Esophagus muscularis mucosa (tissue), 4 donors: ENCODE measurements around the gene FAM20B. TPM values are rescaled to one million over a fixed set of nuclear protein-coding genes. Genes with fewer than 3 reads are reported as not detected.
"Not testable (repeated sequence)": the region's sequence is repeated elsewhere in the genome, so short reads cannot be mapped to it uniquely, and the experiment has no call there.

Experiments
- DNase-seq: peaks from one replicate; pipeline ENCODE4 v3.0.0-alpha.2; 2017; ENCODE audit errors: extremely low spot score
- H3K27ac ChIP-seq, 4 donors: fragments of 200-600 bp; sonication (generic); replicated peaks in 1 of 4; 1 replicate in 3 of 4; 2 replicates in 1 of 4; pipeline ENCODE4 v1.5.1; 2016 to 2019; ENCODE audit warnings: mild to moderate bottlenecking in 1 of 4
- H3K27me3 ChIP-seq, 4 donors: fragments of 200-600 bp; sonication (generic); one replicate each; pipeline versions ENCODE4 v1.5.1 to v1.6.0; 2016 to 2019
- H3K36me3 ChIP-seq, 4 donors: fragments of 200-600 bp; sonication (generic); one replicate each; pipeline ENCODE4 v1.5.1; 2016 to 2019
- H3K4me1 ChIP-seq, 4 donors: fragments of 200-600 bp; sonication (generic); one replicate each; pipeline ENCODE4 v1.5.1; 2016 to 2019
- H3K4me3 ChIP-seq, 4 donors: fragments of 200-600 bp; sonication (generic); 1 replicate in 2 of 4; 2 replicates in 2 of 4; pipeline ENCODE4 v1.5.1; 2016 to 2019; ENCODE audit warnings: mild to moderate bottlenecking in 4 of 4, moderate library complexity in 1 of 4
- H3K9me3 ChIP-seq, 4 donors: fragments of 200-600 bp; sonication (generic); 1 replicate in 3 of 4; 2 replicates in 1 of 4; pipeline ENCODE4 v1.5.1; 2016 to 2019
- CTCF ChIP-seq, 3 experiments: fragments of 200-600 bp in 2 of 3; fragments of 450-650 bp in 1 of 3; sonication (generic) in 2 of 3; IDR thresholded peaks; one replicate each; pipeline ENCODE4 v1.5.1; 2017 to 2019; ENCODE audit warnings: antibody characterized with exemption in 3 of 3, mild to moderate bottlenecking in 2 of 3, moderate library complexity in 1 of 3
- EP300 ChIP-seq: sonication (generic); formaldehyde crosslinking; IDR thresholded peaks from one replicate; pipeline ENCODE4 v1.6.1; 2017; ENCODE audit warnings: antibody characterized with exemption
- POLR2A ChIP-seq: fragments of 450-650 bp; IDR thresholded peaks from one replicate; pipeline ENCODE4 v1.6.1; 2017; ENCODE audit warnings: antibody characterized with exemption, moderate library complexity, mild to moderate bottlenecking, low read depth
- POLR2AphosphoS5 ChIP-seq, 2 donors: sonication (generic); formaldehyde crosslinking; IDR thresholded peaks; one replicate each; pipeline ENCODE4 v1.6.1; 2017; ENCODE audit warnings: antibody characterized with exemption in 2 of 2
- WGBS: methylation state at CpG from one replicate; pipeline ENCODE4 v1.1.5; 2018; 5-methylcytosine and 5-hydroxymethylcytosine counted together
- intact Hi-C: fragments of 100-400 bp; cut with DNase I; formaldehyde crosslinking; loops from one replicate; pipeline ENCODE4 v1.15.1; 2023
- total RNA-seq, 4 donors: library from RNA; depleted of rRNA; stranded (reverse); fragments of >200 nt; gene quantifications; one replicate each; pipeline versions ENCODE4 v1.1.0 to v1.2.1, GENCODE V29; 2016

FAM20B gene
- total RNA-seq, 4 donors from 2014 or later = 63.8 to 83.5 (median 66.5) TPM

GRCh38 chr1:179031855-179032513 is 6.3 kb downstream of the FAM20B start:
- TF ChIP-seq EP300 (no peak), POLR2A (no peak), CTCF (IDR thresholded peaks at IDR 0.05) (no peak), POLR2AphosphoS5 (IDR thresholded peaks at IDR 0.05) (no peak)
- DNase-seq = no peak
- Histone ChIP-seq H3K4me3 (no peak overlapping the region), H3K36me3 (no peaks in the 10 kb centered on the region), H3K4me1 (peaks cover 62 to 100% (median 99%) of the 10 kb centered on the region in 4 donors), H3K9me3 (no peaks in the 10 kb centered on the region), H3K27ac (peak overlapping the region in 3 of 4 donors; percentile 20 to 37 (median 25)), H3K27me3 (no peaks in the 10 kb centered on the region)
- 20% methylated on average over 1 of the region's 1 CpG for WGBS
- intact Hi-C loops = no loop called here

GRCh38 chr1:179034720-179035119 is 9.0 kb downstream of the FAM20B start:
- Histone ChIP-seq H3K27me3 (no peaks in the 10 kb centered on the region), H3K4me3 (no peak overlapping the region), H3K27ac (peak overlapping the region in 3 of 4 donors; percentile 11 to 68 (median 63)), H3K9me3 (no peaks in the 10 kb centered on the region), H3K36me3 (no peaks in the 10 kb centered on the region), H3K4me1 (peaks cover 66 to 99% (median 97%) of the 10 kb centered on the region in 4 donors)
- intact Hi-C loops = no loop called here
- WGBS = 88% methylated on average over 1 of the region's 1 CpG
- TF ChIP-seq EP300 (no peak), POLR2A (no peak), POLR2AphosphoS5 (IDR thresholded peaks at IDR 0.05) (no peak), CTCF (IDR thresholded peaks at IDR 0.05) (no peak)
- no peak for DNase-seq

GRCh38 chr1:179036844-179037465 is 11.3 kb downstream of the FAM20B start:
- H3K4me3 ChIP-seq = peak overlapping the region in 1 of 4 donors; percentile 17
- 63% methylated on average over 2 of the region's 2 CpGs for WGBS
- no peaks in the 10 kb centered on the region for H3K36me3 ChIP-seq
- H3K27ac ChIP-seq = peak overlapping the region; percentile 31 to 68 (median 55)
- H3K9me3 ChIP-seq = no peaks in the 10 kb centered on the region
- no peak for TF ChIP-seq CTCF (IDR thresholded peaks at IDR 0.05)
- TF ChIP-seq EP300 = no peak
- TF ChIP-seq POLR2AphosphoS5 (IDR thresholded peaks at IDR 0.05) = no peak
- no peak for TF ChIP-seq POLR2A
- intact Hi-C loops = no loop called here
- H3K27me3 ChIP-seq = no peaks in the 10 kb centered on the region
- DNase-seq = no peak
- H3K4me1 ChIP-seq = peaks cover 50 to 81% (median 78%) of the 10 kb centered on the region in 4 donors

GRCh38 chr1:179038528-179039281 is 13.0 kb downstream of the FAM20B start:
- intact Hi-C loops = no loop called here
- Histone ChIP-seq H3K27me3 (no peaks in the 10 kb centered on the region), H3K27ac (no peak overlapping the region), H3K9me3 (no peaks in the 10 kb centered on the region), H3K4me1 (peaks cover 35 to 67% (median 60%) of the 10 kb centered on the region in 4 donors), H3K36me3 (peaks cover 0 to 4% (median under 1%) of the 10 kb centered on the region in 4 donors), H3K4me3 (no peak overlapping the region)
- 41% methylated on average over 1 of the region's 1 CpG for WGBS
- TF ChIP-seq POLR2A = no peak
- no peak for TF ChIP-seq POLR2AphosphoS5 (IDR thresholded peaks at IDR 0.05)
- TF ChIP-seq CTCF (IDR thresholded peaks at IDR 0.05) = no peak
- TF ChIP-seq EP300 = no peak
- DNase-seq = no peak

GRCh38 chr1:179039502-179040174 is 13.9 kb downstream of the FAM20B start:
- H3K27me3 ChIP-seq, H3K9me3 ChIP-seq, H3K27ac ChIP-seq, H3K4me3 ChIP-seq, DNase-seq, intact Hi-C loops: not testable (repeated sequence)
- WGBS = 94% methylated on average over 5 of the region's 9 CpGs
- H3K36me3 ChIP-seq = peaks cover 0 to 10% (median 8%) of the 10 kb centered on the region in 4 donors
- peaks cover 25 to 58% (median 51%) of the 10 kb centered on the region in 4 donors for H3K4me1 ChIP-seq

GRCh38 chr1:179040175-179040551 is 14.5 kb downstream of the FAM20B start:
- 88% methylated on average over 13 of the region's 27 CpGs for WGBS
- H3K27ac ChIP-seq, DNase-seq, H3K27me3 ChIP-seq, intact Hi-C loops, H3K9me3 ChIP-seq, H3K4me3 ChIP-seq: not testable (repeated sequence)
- peaks cover 0 to 10% (median 8%) of the 10 kb centered on the region in 4 donors for H3K36me3 ChIP-seq
- peaks cover 21 to 52% (median 46%) of the 10 kb centered on the region in 4 donors for H3K4me1 ChIP-seq
